B cell (primary cell): Measurements from ENCODE around the gene TF. TPM values are rescaled to one million over a fixed set of nuclear protein-coding genes. Genes with fewer than 3 reads are reported as not detected.

Experiments used
- ATAC-seq: fragments of 200-7000 bp; cut with Tn5 transposase; one replicate; pipeline ENCODE4 v1.10.0; 2021; ENCODE audit warnings: low read depth, mild to moderate bottlenecking, moderate number of reproducible peaks, moderate library complexity
- CTCF ChIA-PET: fragments of 350-600 bp; sonication (Branson Sonifier 250); formaldehyde crosslinking; loops from one replicate; lab custom pipeline; 2021; ENCODE audit warnings: antibody characterized with exemption, inconsistent platforms; lab: Charles Lee
- POLR2A ChIA-PET: fragments of 350-600 bp; sonication (Branson Sonifier 250); formaldehyde crosslinking; loops from one replicate; lab custom pipeline; 2021; ENCODE audit warnings: antibody characterized with exemption; lab: Charles Lee
- DNase-seq: peaks from one replicate; pipeline ENCODE4 v3.0.0; 2013
- H2AFZ ChIP-seq: 2 replicates; pipeline ENCODE4 v1.6.1; 2012; ENCODE audit warnings: mild to moderate bottlenecking, low read depth, low read length; ENCODE audit not compliant: insufficient read depth, poor library complexity, severe bottlenecking
- H3K27ac ChIP-seq, 2 donors: 1 replicate in 1 of 2; 2 replicates in 1 of 2; pipeline ENCODE4 v1.5.1; 2012 to 2013; ENCODE audit warnings: low read length in 2 of 2, mild to moderate bottlenecking in 2 of 2, moderate library complexity in 1 of 2
- H3K27me3 ChIP-seq, 4 experiments: fragments of 200-600 bp in 1 of 4; sonication (generic) in 1 of 4; replicated peaks in 1 of 4; 1 replicate in 2 of 4; 2 replicates in 2 of 4; pipeline versions ENCODE4 v1.6.1 to v1.7.0; 2013 to 2016; ENCODE audit warnings: low read length in 3 of 4, mild to moderate bottlenecking in 2 of 4, mixed read lengths in 1 of 4, moderate library complexity in 1 of 4; ENCODE audit not compliant: insufficient read depth in 4 of 4, control insufficient read depth in 3 of 4; ENCODE audit errors: control extremely low read depth in 1 of 4
- H3K36me3 ChIP-seq, 2 experiments: replicated peaks in 1 of 2; 1 replicate in 1 of 2; 2 replicates in 1 of 2; pipeline versions ENCODE4 v1.6.1 to v1.7.1; 2013; ENCODE audit warnings: low read length in 1 of 2; ENCODE audit not compliant: insufficient read depth in 2 of 2, control insufficient read depth in 1 of 2; ENCODE audit errors: control extremely low read depth in 1 of 2, extremely low read depth in 1 of 2
- H3K4me1 ChIP-seq, 2 donors: fragments of 200-600 bp in 1 of 2; sonication (generic) in 1 of 2; 1 replicate in 1 of 2; 2 replicates in 1 of 2; pipeline versions ENCODE4 v1.5.1 to v1.6.1; 2013 to 2017; ENCODE audit warnings: low read length in 2 of 2; ENCODE audit not compliant: control insufficient read depth in 2 of 2, insufficient read depth in 2 of 2
- H3K4me2 ChIP-seq: replicated peaks from 2 replicates; pipeline ENCODE3; 2012; ENCODE audit warnings: mild to moderate bottlenecking, low read depth, low read length; ENCODE audit not compliant: poor library complexity, severe bottlenecking
- H3K4me3 ChIP-seq, 5 experiments: fragments of 200-600 bp in 1 of 5; sonication (generic) in 1 of 5; 1 replicate in 3 of 5; 2 replicates in 2 of 5; pipeline versions ENCODE4 v1.5.1 to v1.7.0; 2011 to 2016; ENCODE audit warnings: low read length in 4 of 5, mild to moderate bottlenecking in 4 of 5, low read depth in 2 of 5, control low read depth in 1 of 5, moderate library complexity in 1 of 5; ENCODE audit not compliant: insufficient read depth in 1 of 5; ENCODE audit errors: control extremely low read depth in 1 of 5, extremely low read depth in 1 of 5
- H3K79me2 ChIP-seq: fragments of 200-600 bp; sonication (generic); one replicate; pipeline ENCODE4 v1.6.0; 2016; ENCODE audit warnings: low read length; ENCODE audit not compliant: control insufficient read depth, insufficient read depth
- H3K9ac ChIP-seq: fragments of 200-600 bp; sonication (generic); 2 replicates; pipeline ENCODE4 v1.6.1; 2017; ENCODE audit warnings: mild to moderate bottlenecking, low read length, moderate library complexity
- H3K9me3 ChIP-seq, 3 donors: one replicate each; pipeline versions ENCODE4 v1.6.1 to v1.7.1; 2013; ENCODE audit warnings: low read length in 2 of 3; ENCODE audit not compliant: control insufficient read depth in 2 of 3, insufficient read depth in 1 of 3; ENCODE audit errors: control extremely low read depth in 1 of 3
- H4K20me1 ChIP-seq: 2 replicates; pipeline ENCODE4 v1.6.0; 2012; ENCODE audit warnings: mild to moderate bottlenecking, low read length; ENCODE audit not compliant: insufficient read depth, control insufficient read depth, poor library complexity, severe bottlenecking
- H3K27ac Mint-ChIP-seq: one replicate; pipeline ENCODE4 v1.8.0; 2021; ENCODE audit warnings: mixed read lengths
- H3K27me3 Mint-ChIP-seq: one replicate; pipeline ENCODE4 v1.8.0; 2021; ENCODE audit warnings: mixed read lengths
- H3K4me1 Mint-ChIP-seq: one replicate; pipeline ENCODE4 v1.8.0; 2021; ENCODE audit warnings: mixed read lengths
- H3K4me3 Mint-ChIP-seq: one replicate; pipeline ENCODE4 v1.8.0; 2021; ENCODE audit warnings: mixed read lengths
- H3K9me3 Mint-ChIP-seq: one replicate; pipeline ENCODE4 v1.8.0; 2022; ENCODE audit warnings: mixed read lengths; ENCODE audit not compliant: insufficient read depth
- CTCF ChIP-seq: fragments of 200-600 bp; IDR thresholded peaks from one replicate; pipeline ENCODE4 v1.8.0; 2022; ENCODE audit warnings: antibody characterized with exemption, mild to moderate bottlenecking
- EZH2 ChIP-seq: IDR thresholded peaks from 2 replicates; pipeline ENCODE4 v1.6.1; 2012; ENCODE audit warnings: borderline replicate concordance, low read depth, mild to moderate bottlenecking, moderate library complexity, low read length; ENCODE audit not compliant: insufficient read depth, poor library complexity, severe bottlenecking
- WGBS: methylation state at CpG from one replicate; pipeline ENCODE4 v1.1.5; 2013; ENCODE audit warnings: missing lambda C conversion rate; ENCODE audit not compliant: insufficient coverage; 5-methylcytosine and 5-hydroxymethylcytosine counted together
- intact Hi-C: fragments of 100-400 bp; cut with micrococcal nuclease; formaldehyde crosslinking; loops from one replicate; pipeline ENCODE4 v1.10.0; 2022
- polyA plus RNA-seq: library from polyadenylated mRNA; depleted of rRNA; stranded (reverse); fragments of >200 nt; gene quantifications from 2 replicates; pipeline ENCODE4 v1.2.3, GENCODE V29; 2012
- total RNA-seq, 2 donors: library from RNA; stranded (reverse); fragments of 120-200 nt in 1 of 2; gene quantifications; 1 replicate in 1 of 2; 2 replicates in 1 of 2; pipeline versions ENCODE4 v1.2.3 to v1.2.4, GENCODE V29; 2013 to 2022

Gene TF
- total and polyA plus RNA-seq, 2 donors (not counting 1 experiment from before 2014, with no cell fraction given), result 0.27 to 0.37 TPM

- WGBS, result no CpG with 5 or more reads among the region's 2 CpGs
- H4K20me1 ChIP-seq, result no peaks in the 10 kb centered on the region
- H3K9ac ChIP-seq, result no peak overlapping the region
- H3K27me3 ChIP-seq, result peaks cover 0 to 4% (median 0%) of the 10 kb centered on the region in 4 experiments
- ATAC-seq (no peak), DNase-seq (no peak)
- H3K4me3 ChIP-seq, result no peak overlapping the region
- H2AFZ ChIP-seq, result no peak overlapping the region
- Mint-ChIP-seq H3K9me3 (no peaks in the 10 kb centered on the region), H3K4me3 (no peak overlapping the region), H3K4me1 (no peaks in the 10 kb centered on the region), H3K27me3 (peaks cover 14% of the 10 kb centered on the region), H3K27ac (no peak overlapping the region)
- H3K36me3 ChIP-seq, result no peaks in the 10 kb centered on the region
- POLR2A ChIA-PET, result no interaction called here
- H3K79me2 ChIP-seq, result no peaks in the 10 kb centered on the region
- H3K4me1 ChIP-seq, result no peaks in the 10 kb centered on the region
- H3K9me3 ChIP-seq, result no peaks in the 10 kb centered on the region
- CTCF ChIA-PET, result no interaction called here
- H3K4me2 ChIP-seq, result no peak overlapping the region
- no peak for TF ChIP-seq EZH2
- no peak for TF ChIP-seq CTCF
- intact Hi-C loops, result no loop called here
- H3K27ac ChIP-seq, result no peak overlapping the region
Measured at GRCh38 chr3:133759740-133760305, 13.6 kb downstream of the TF start.

- ChIA-PET POLR2A (no interaction called here), CTCF (no interaction called here)
- no peak for ATAC-seq
- H3K27me3 ChIP-seq, result peaks cover 0 to 4% (median under 1%) of the 10 kb centered on the region in 4 experiments
- Mint-ChIP-seq H3K27ac (no peak overlapping the region), H3K27me3 (peaks cover 16% of the 10 kb centered on the region), H3K4me3 (no peak overlapping the region), H3K4me1 (no peaks in the 10 kb centered on the region), H3K9me3 (no peaks in the 10 kb centered on the region)
- no peak overlapping the region for H3K27ac ChIP-seq
- no peaks in the 10 kb centered on the region for H3K4me1 ChIP-seq
- intact Hi-C loops, result no loop called here
- no peaks in the 10 kb centered on the region for H3K36me3 ChIP-seq
- H3K9me3 ChIP-seq, result no peaks in the 10 kb centered on the region
- DNase-seq, result no peak
- TF ChIP-seq EZH2, result no peak
- no peak for TF ChIP-seq CTCF
- 100% methylated on average over 2 of the region's 2 CpGs for WGBS
- no peak overlapping the region for H3K4me3 ChIP-seq
- no peak overlapping the region for H2AFZ ChIP-seq
- no peak overlapping the region for H3K9ac ChIP-seq
- H4K20me1 ChIP-seq, result no peaks in the 10 kb centered on the region
- H3K79me2 ChIP-seq, result no peaks in the 10 kb centered on the region
- H3K4me2 ChIP-seq, result no peak overlapping the region
Measured at GRCh38 chr3:133760916-133761315, 14.7 kb downstream of the TF start.
